GM18951 (cell line): ENCODE results near the gene C9orf78.

Experiments
- POLR2A ChIP-seq: IDR thresholded peaks from 4 replicates; pipeline ENCODE4 v1.6.1; 2011; ENCODE audit warnings: mild to moderate bottlenecking; ENCODE audit not compliant: insufficient read length, insufficient read depth; ENCODE audit errors: extremely low read depth
- in situ Hi-C: fragments of 300-500 bp; cut with MboI; formaldehyde crosslinking; loops from one replicate; pipeline ENCODE4 v1.12.0; 2022; ENCODE audit warnings: low sequenced_read_pairs, mixed read lengths, inconsistent platforms; ENCODE audit not compliant: unreplicated experiment

The C9orf78 gene

GRCh38 chr9:129835128-129835859, at the start of gene C9orf78, which contains the start of gene USP20:
Gene C9orf78 (minus strand): TSS chr9:129835275. CDS start chr9:129835221, 54 bp downstream.
Gene USP20 (plus strand): TSS chr9:129835458. CDS start chr9:129852556, 17,098 bp downstream.
- in situ Hi-C loops, result no loop called here
- TF ChIP-seq POLR2A, result peak; percentile 94

GRCh38 chr9:129884220-129885017, 49.3 kb upstream of the C9orf78 start:
- TF ChIP-seq POLR2A, result peak; percentile 79
- in situ Hi-C loops, result loop anchor here (10.0 kb wide), 1 partner anchor 210 kb away; no protein-coding TSS in a partner anchor

GRCh38 chr9:129881547-129882324, 46.7 kb upstream of the C9orf78 start:
- TF ChIP-seq POLR2A, result no peak
- in situ Hi-C loops, result loop anchor here (10.0 kb wide), 1 partner anchor 213 kb away; no protein-coding TSS in a partner anchor

- peak; percentile 6 for TF ChIP-seq POLR2A
Observed at GRCh38 chr9:129880654-129881546, 45.8 kb upstream of the C9orf78 start.

GRCh38 chr9:129879991-129880653, 45.0 kb upstream of the C9orf78 start:
- in situ Hi-C loops, result loop anchor here (10.0 kb wide), 1 partner anchor 215 kb away; no protein-coding TSS in a partner anchor
- peak; percentile 5 for TF ChIP-seq POLR2A

More at GRCh38 chr9:129880654-129881546, 45.8 kb upstream of the C9orf78 start:
- in situ Hi-C loops, result loop anchor here (10.0 kb wide), 1 partner anchor 214 kb away; no protein-coding TSS in a partner anchor

GRCh38 chr9:129879103-129879699, 44.1 kb upstream of the C9orf78 start:
- TF ChIP-seq POLR2A, result no peak
- in situ Hi-C loops, result no loop called here

GRCh38 chr9:129878291-129878690, 43.2 kb upstream of the C9orf78 start:
- in situ Hi-C loops, result no loop called here
- no peak for TF ChIP-seq POLR2A

- in situ Hi-C loops, result no loop called here
- TF ChIP-seq POLR2A, result no peak
Observed at GRCh38 chr9:129876815-129877214, 41.7 kb upstream of the C9orf78 start.

- no peak for TF ChIP-seq POLR2A
- in situ Hi-C loops, result no loop called here
Observed at GRCh38 chr9:129875687-129876395, 40.8 kb upstream of the C9orf78 start.

- in situ Hi-C loops, result no loop called here
Observed at GRCh38 chr9:129875181-129875611, 40.1 kb upstream of the C9orf78 start.

More at GRCh38 chr9:129875181-129875611, 40.1 kb upstream of the C9orf78 start:
- TF ChIP-seq POLR2A, result no peak
